Bronchial epithelial cell (primary cell): ENCODE data around the gene ACTN1. TPM values are rescaled to one million over a fixed set of nuclear protein-coding genes. Genes with fewer than 3 reads are reported as not detected.

Experiments used
- DNase-seq: peaks from one replicate; pipeline ENCODE4 v3.0.0-alpha.2; 2010; ENCODE audit warnings: low read depth
- FAIRE-seq: peaks from 2 replicates; lab custom pipeline; 2011; peaks lifted over from hg19 to GRCh38; lab: Jason Lieb, UNC
- H3K27me3 ChIP-seq: 2 replicates; pipeline ENCODE4 v1.5.1; 2011; ENCODE audit warnings: low read length; ENCODE audit not compliant: control insufficient read depth, insufficient read depth
- H3K36me3 ChIP-seq: 2 replicates; pipeline ENCODE4 v1.5.1; 2011; ENCODE audit warnings: low read length; ENCODE audit not compliant: control insufficient read depth, insufficient read depth
- H3K4me3 ChIP-seq: 2 replicates; pipeline ENCODE4 v1.5.1; 2011; ENCODE audit warnings: mild to moderate bottlenecking, low read depth, low read length, control low read depth
- total RNA-seq: library from RNA; depleted of rRNA; stranded (reverse); fragments of >200 nt; gene quantifications from 2 replicates; pipeline ENCODE4 v1.2.1, GENCODE V29; 2014
- TF ChIP-seq, protein P1 (sequence below): IDR thresholded peaks from 2 replicates; pipeline ENCODE4 v1.5.1; 2011; ENCODE audit warnings: mild to moderate bottlenecking, moderate library complexity, low read length, control low read depth, inconsistent platforms; ENCODE audit not compliant: insufficient read depth, severe bottlenecking

Gene ACTN1
- total RNA-seq, 1 donor from 2014 or later: 165 TPM

DNA sequence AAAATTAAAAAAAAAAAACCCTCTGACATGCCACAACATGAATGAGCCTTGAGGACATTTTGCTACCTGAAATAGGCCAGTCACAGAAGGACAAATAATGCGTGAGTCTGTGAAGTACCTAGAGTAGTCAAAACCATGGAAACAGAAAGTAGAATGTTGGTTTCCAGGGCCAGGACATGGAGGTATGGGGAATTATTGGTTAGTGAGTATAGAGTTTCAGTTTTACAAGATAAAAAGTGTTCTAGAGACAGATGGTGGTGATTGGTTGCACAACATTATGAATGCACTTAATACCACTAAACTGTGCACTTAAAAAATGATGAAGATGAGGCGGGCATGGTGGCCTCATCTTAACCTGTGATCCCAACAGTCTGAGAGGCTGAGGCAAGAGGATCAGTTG, 138.6 kb downstream of the ACTN1 start:
- H3K4me3 ChIP-seq: no peak overlapping the region
- TF ChIP-seq, protein P1, sequence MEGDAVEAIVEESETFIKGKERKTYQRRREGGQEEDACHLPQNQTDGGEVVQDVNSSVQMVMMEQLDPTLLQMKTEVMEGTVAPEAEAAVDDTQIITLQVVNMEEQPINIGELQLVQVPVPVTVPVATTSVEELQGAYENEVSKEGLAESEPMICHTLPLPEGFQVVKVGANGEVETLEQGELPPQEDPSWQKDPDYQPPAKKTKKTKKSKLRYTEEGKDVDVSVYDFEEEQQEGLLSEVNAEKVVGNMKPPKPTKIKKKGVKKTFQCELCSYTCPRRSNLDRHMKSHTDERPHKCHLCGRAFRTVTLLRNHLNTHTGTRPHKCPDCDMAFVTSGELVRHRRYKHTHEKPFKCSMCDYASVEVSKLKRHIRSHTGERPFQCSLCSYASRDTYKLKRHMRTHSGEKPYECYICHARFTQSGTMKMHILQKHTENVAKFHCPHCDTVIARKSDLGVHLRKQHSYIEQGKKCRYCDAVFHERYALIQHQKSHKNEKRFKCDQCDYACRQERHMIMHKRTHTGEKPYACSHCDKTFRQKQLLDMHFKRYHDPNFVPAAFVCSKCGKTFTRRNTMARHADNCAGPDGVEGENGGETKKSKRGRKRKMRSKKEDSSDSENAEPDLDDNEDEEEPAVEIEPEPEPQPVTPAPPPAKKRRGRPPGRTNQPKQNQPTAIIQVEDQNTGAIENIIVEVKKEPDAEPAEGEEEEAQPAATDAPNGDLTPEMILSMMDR: no peak
- DNase-seq (no peak), FAIRE-seq (no peak)
- no peaks in the 10 kb centered on the region for H3K36me3 ChIP-seq
- no peaks in the 10 kb centered on the region for H3K27me3 ChIP-seq

DNA sequence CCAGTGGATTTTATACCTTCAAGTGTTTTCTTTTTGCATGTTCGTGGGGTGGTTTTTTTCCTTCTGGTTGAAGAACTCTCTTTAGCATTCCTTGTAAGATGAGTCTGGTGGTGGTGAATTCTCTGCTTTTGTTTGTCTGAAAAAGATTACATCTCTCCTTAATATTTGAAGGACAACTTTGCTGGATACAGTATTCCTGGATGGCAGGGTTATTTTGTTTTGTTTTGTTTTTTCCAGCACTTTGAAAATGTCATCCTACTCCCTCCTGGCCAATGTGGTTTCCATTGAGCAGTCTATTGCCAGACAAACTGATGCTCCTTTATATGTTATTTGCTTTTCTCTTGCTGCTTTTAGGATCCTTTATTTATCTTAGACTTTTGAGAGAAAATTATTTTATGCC, 143.0 kb downstream of the ACTN1 start:
- FAIRE-seq (no peak), DNase-seq (no peak)
- TF ChIP-seq, protein P1: no peak
- H3K36me3 ChIP-seq: no peaks in the 10 kb centered on the region
- H3K4me3 ChIP-seq: no peak overlapping the region
- H3K27me3 ChIP-seq: no peaks in the 10 kb centered on the region

DNA sequence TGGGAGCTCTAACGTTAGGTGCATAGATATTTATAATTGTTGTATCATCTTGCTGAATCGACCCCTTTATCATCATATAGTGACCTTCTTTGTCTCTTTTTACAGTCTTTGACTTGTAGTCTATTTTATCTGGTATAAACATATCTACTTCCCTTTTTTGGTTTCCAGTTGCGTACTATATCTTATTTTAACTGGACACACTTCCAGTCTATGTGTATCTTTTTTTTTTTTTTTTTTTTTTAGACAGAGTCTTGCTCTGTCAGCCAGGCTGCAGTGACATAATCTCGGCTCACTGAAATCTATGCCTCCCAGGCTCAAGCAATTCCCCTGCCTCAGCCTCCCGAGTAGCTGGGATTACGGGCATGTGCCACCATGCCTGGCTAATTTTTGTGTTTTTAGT, 144.3 kb downstream of the ACTN1 start:
- Histone ChIP-seq H3K27me3 (no peaks in the 10 kb centered on the region), H3K36me3 (no peaks in the 10 kb centered on the region), H3K4me3 (no peak overlapping the region)
- TF ChIP-seq, protein P1: no peak
- FAIRE-seq (no peak), DNase-seq (no peak)

DNA sequence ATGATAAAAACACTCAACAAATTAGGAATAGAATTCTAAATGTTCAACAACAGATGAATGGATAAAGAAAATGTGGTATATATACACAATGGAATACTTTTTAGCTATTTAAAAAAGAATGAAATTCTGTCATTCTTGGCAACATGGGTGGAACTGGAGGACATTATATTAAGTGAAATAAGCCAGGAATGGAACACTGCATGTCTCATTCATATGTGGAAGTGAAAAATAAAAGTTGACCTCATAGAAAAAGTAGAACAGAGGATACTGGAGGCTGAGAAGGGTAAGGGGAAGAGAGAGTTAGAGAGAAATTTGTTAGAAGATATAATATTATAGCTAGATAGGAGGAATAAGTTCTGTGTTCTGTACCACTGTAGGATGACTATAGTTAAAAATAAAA, 150.4 kb downstream of the ACTN1 start:
- Histone ChIP-seq H3K27me3 (no peaks in the 10 kb centered on the region), H3K36me3 (no peaks in the 10 kb centered on the region), H3K4me3 (no peak overlapping the region)
- FAIRE-seq (no peak), DNase-seq (no peak)
- TF ChIP-seq, protein P1: no peak

DNA sequence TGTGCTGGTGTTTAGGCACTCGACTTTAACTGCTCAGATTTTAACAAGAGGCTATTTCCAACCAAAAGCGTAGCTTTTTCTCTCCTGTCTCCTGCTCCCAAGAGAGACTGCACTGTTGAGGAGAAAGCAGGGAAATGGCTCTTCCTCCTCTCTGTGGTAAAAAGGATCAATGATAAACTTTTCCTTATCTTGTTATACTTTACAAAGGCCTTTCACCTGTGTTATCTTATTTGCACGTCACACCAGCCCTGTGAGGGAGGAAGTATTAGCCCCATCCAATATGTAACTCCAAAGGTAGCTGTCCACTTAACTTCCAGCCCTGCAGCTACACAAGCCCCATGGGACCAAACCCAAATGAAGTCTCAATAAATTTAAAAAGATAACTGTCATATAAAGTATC, 153.4 kb downstream of the ACTN1 start:
- Histone ChIP-seq H3K4me3 (no peak overlapping the region), H3K36me3 (no peaks in the 10 kb centered on the region), H3K27me3 (no peaks in the 10 kb centered on the region)
- TF ChIP-seq, protein P1: no peak
- no peak for FAIRE-seq
- no peak for DNase-seq
